Urinary bladder (tissue), 4 donors: Measurements from ENCODE around the gene NEIL1. TPM values are rescaled to one million over a fixed set of nuclear protein-coding genes. Genes with fewer than 3 reads are reported as not detected.
"Not testable (repeated sequence)": the region's sequence is repeated elsewhere in the genome, so short reads cannot be mapped to it uniquely, and the experiment has no call there.

Experiments used
- DNase-seq: peaks from one replicate; pipeline ENCODE4 v3.0.0-alpha.2; 2015; ENCODE audit errors: extremely low spot score
- H3K27ac ChIP-seq: one replicate; pipeline ENCODE4 v1.5.1; 2013; ENCODE audit warnings: low read depth, mild to moderate bottlenecking, moderate library complexity
- H3K36me3 ChIP-seq: one replicate; pipeline ENCODE4 v1.6.1; 2013; ENCODE audit warnings: mild to moderate bottlenecking, moderate library complexity; ENCODE audit not compliant: insufficient read depth
- H3K4me1 ChIP-seq: one replicate; pipeline ENCODE4 v1.6.1; 2013; ENCODE audit warnings: mild to moderate bottlenecking, moderate library complexity; ENCODE audit not compliant: insufficient read depth
- H3K4me3 ChIP-seq: one replicate; pipeline ENCODE4 v1.5.1; 2013; ENCODE audit warnings: low read depth, low read length
- WGBS: extraction: QIAGEN DNeasy Blood & Tissue Kit; methylation state at CpG from one replicate; pipeline ENCODE4 v1.1.7; 2013; 5-methylcytosine and 5-hydroxymethylcytosine counted together
- polyA plus RNA-seq: library from polyadenylated mRNA; stranded (reverse); fragments of 200-250 nt; gene quantifications from one replicate; pipeline ENCODE4 v1.2.3, GENCODE V29; 2013
- total RNA-seq: library from RNA; depleted of rRNA; stranded (reverse); fragments of >200 nt; gene quantifications from one replicate; pipeline ENCODE4 v1.2.3, GENCODE V29; 2014
- donor health status: healthy with polysubstance abuse.
- donor health status: healthy.

The NEIL1 gene
- total and polyA plus RNA-seq, 2 donors: 10.9 to 21.3 TPM

- H3K4me3 ChIP-seq, H3K4me1 ChIP-seq, H3K27ac ChIP-seq, DNase-seq, H3K36me3 ChIP-seq: not testable (repeated sequence)
- 80% methylated on average over 5 of the region's 5 CpGs for WGBS
Measured at GRCh38 chr15:75319231-75319897, 27.5 kb upstream of the NEIL1 start.

DNA sequence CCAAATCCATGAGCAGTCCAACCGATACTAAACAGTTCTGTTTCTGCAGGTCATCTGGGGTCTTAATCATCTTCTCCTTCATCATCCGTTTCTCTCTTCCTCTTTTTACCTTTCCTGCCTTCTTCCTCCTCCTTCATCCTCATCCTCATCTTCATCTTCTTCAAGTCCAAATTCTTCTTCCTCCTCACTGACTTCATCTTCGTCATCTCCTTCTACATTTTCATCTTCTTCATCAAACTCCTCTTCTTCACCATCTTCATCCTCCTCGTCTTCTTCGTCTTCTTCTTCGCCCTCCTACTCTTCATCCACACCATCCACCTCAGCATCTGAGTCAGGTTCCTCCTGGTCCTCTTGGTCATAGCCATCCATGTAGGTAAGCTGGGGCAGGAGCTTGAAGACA lies 25.1 kb upstream of the NEIL1 start:
- DNase-seq: no peak
- WGBS: 90% methylated on average over 6 of the region's 6 CpGs
- Histone ChIP-seq H3K4me3 (no peak overlapping the region), H3K27ac (no peak overlapping the region), H3K36me3 (no peaks in the 10 kb centered on the region), H3K4me1 (no peaks in the 10 kb centered on the region)

GRCh38 chr15:75325922-75326321 lies 20.9 kb upstream of the NEIL1 start:
- no peak overlapping the region for H3K27ac ChIP-seq
- H3K4me3 ChIP-seq: no peak overlapping the region
- H3K4me1 ChIP-seq: no peaks in the 10 kb centered on the region
- no peaks in the 10 kb centered on the region for H3K36me3 ChIP-seq
- 86% methylated on average over 4 of the region's 4 CpGs for WGBS
- no peak for DNase-seq

DNA sequence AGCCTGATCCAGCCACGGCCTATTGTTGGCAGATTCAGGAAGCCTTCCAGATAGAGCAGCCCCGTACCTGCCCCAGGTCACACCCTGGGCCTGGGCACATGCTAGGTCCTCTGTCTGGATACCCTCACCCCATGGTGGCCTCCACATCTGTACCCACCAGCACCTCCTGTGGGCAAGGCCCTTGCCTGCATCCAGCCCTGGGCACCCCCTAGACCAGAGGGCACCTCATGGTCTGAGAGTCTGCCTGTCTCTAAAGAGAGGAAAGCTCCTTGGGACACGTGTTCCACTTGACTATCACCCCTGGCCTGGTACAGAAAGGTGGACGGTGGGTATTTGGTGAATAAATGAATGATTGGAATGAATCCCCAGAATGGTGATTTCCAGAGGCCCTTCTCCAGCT lies 19.8 kb upstream of the NEIL1 start:
- no peak for DNase-seq
- WGBS: 76% methylated on average over 4 of the region's 4 CpGs
- Histone ChIP-seq H3K27ac (no peak overlapping the region), H3K36me3 (no peaks in the 10 kb centered on the region), H3K4me3 (no peak overlapping the region), H3K4me1 (no peaks in the 10 kb centered on the region)

DNA sequence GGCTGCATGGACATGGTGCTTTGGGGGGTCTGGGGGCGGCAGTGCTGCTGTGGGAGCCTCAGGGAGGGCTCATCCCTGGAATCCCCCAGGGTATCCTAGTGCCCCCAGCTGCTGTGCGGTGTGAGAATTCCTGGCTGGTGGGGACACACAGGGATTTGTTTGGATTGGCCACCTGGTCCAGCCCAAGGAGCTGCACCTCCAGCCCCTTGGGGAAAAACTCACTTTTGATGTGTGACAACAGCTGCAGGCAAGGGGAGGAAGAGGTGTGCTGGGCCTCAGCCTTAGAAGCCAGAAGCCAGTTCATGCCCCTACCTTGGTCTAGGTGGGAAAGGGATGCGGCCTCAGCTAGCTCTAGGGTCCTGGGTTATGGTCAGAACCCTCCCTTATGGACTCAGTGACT lies 19.3 kb upstream of the NEIL1 start:
- no peak for DNase-seq

GRCh38 chr15:75328493-75329314 lies 18.1 kb upstream of the NEIL1 start:
- H3K4me3 ChIP-seq: no peak overlapping the region
- H3K4me1 ChIP-seq: no peaks in the 10 kb centered on the region
- no peak for DNase-seq
- WGBS: 66% methylated on average over 10 of the region's 10 CpGs
- H3K36me3 ChIP-seq: no peaks in the 10 kb centered on the region
- H3K27ac ChIP-seq: no peak overlapping the region

More for the DNA sequence above, 19.3 kb upstream of the NEIL1 start:
- no peaks in the 10 kb centered on the region for H3K4me1 ChIP-seq
- H3K36me3 ChIP-seq: no peaks in the 10 kb centered on the region
- 81% methylated on average over 3 of the region's 3 CpGs for WGBS
- H3K4me3 ChIP-seq: no peak overlapping the region
- no peak overlapping the region for H3K27ac ChIP-seq

DNA sequence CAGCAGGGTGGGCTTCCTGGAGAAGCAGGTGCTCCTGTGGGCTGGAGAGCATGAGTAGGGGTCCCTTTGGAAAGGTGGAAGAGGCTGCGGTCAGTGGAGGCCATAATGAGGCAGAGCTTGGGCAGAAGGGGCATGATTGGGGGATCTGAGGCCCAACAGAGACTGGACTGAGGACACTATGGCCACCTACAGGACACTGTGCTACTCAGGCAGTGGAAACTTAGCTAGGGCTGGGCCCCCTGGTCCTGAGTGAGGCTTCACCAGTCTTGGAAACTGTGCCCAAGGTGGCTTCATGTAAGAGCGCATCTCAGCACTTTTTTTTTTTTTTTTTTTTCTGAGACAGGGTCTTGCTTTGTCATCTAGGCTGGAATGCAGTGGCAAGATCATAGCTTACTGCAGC lies 17.3 kb upstream of the NEIL1 start:
- no peaks in the 10 kb centered on the region for H3K4me1 ChIP-seq
- H3K4me3 ChIP-seq: no peak overlapping the region
- no peaks in the 10 kb centered on the region for H3K36me3 ChIP-seq
- no peak for DNase-seq
- no peak overlapping the region for H3K27ac ChIP-seq
- WGBS: 91% methylated on average over 2 of the region's 2 CpGs

- not testable (repeated sequence) for H3K4me1 ChIP-seq, H3K27ac ChIP-seq, H3K36me3 ChIP-seq, DNase-seq, H3K4me3 ChIP-seq
- WGBS: 69% methylated on average over 7 of the region's 7 CpGs
Measured at GRCh38 chr15:75332093-75332492, 14.7 kb upstream of the NEIL1 start.

DNA sequence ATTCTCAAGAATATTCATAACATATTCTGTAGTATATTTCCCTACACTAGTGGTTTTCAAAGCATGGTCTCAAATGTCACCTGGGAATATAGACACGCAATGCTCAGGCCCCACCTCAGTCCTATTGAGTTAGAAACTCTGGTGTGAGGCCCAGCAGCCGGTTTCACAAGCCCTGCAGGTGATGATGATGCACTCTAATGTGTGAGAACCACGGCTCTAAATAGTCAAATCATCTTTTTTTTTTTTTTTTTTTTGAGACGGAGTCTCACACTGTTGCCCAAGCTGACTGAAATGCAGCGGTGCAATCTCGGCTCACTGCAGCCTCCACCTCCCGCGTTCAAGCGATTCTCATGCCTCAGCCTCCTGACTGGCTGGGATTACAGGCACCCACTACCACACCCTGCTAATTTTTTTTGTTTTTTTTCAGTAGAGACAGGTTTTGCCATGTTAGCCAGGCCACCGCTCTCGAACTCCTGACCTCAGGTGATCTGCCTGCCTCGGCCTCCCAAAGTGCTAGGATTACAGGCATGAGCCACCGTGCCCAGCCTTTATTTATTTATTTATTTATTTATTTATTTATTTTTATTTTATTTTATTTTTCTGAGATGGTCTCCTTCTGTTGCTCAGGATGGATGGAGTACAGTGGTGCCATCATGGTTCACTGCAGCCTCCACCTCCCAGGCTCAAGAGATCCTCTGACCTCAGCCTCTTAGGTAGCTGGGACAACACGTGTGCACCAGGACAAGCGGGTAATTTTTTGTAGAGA lies 13.0 kb upstream of the NEIL1 start:
- WGBS: 90% methylated on average over 15 of the region's 15 CpGs
- H3K4me1 ChIP-seq: not testable (repeated sequence)

GRCh38 chr15:75335313-75335704 lies 11.5 kb upstream of the NEIL1 start:
- Histone ChIP-seq H3K4me3 (no peak overlapping the region), H3K36me3 (no peaks in the 10 kb centered on the region), H3K27ac (no peak overlapping the region), H3K4me1 (no peaks in the 10 kb centered on the region)
- DNase-seq: no peak
- WGBS: 37% methylated on average over 3 of the region's 3 CpGs

More for the DNA sequence above, 13.0 kb upstream of the NEIL1 start:
- not testable (repeated sequence) for H3K27ac ChIP-seq, H3K36me3 ChIP-seq, DNase-seq, H3K4me3 ChIP-seq

- H3K27ac ChIP-seq: peak within 1 kb of the TSS; percentile 47
- no peaks in the 10 kb centered on the region for H3K4me1 ChIP-seq
- DNase-seq: peak; percentile 91
- H3K4me3 ChIP-seq: peak within 1 kb of the TSS; percentile 81
- whole genome bisulfite sequencing: 1% methylated on average over 42 of the region's 42 CpGs
- no peaks in the 10 kb centered on the region for H3K36me3 ChIP-seq
Measured at GRCh38 chr15:75335705-75336355, 11.0 kb upstream of the NEIL1 start, which contains the start of gene COMMD4. Gene COMMD4, plus strand, starts transcription at chr15:75336063. Its CDS starts 27 bp downstream, at chr15:75336090.

GRCh38 chr15:75338661-75339240 lies 8.1 kb upstream of the NEIL1 start:
- WGBS: 86% methylated on average over 11 of the region's 11 CpGs
- no peaks in the 10 kb centered on the region for H3K4me1 ChIP-seq

More at GRCh38 chr15:75338661-75339240, 8.1 kb upstream of the NEIL1 start:
- Histone ChIP-seq H3K36me3 (no peaks in the 10 kb centered on the region), H3K27ac (no peak overlapping the region), H3K4me3 (no peak overlapping the region)
- no peak for DNase-seq
